Trophoblast cell (in vitro differentiated cells and primary cell): Measurements from ENCODE around the gene NFXL1.

Experiments used
- DNase-seq, 2 donors: peaks; one replicate each; pipeline ENCODE4 v3.0.0-alpha.2; 2016
- H2AFZ ChIP-seq: 2 replicates; pipeline ENCODE4 v1.6.1; 2013; ENCODE audit warnings: low read length, moderate library complexity, mild to moderate bottlenecking; ENCODE audit not compliant: insufficient read depth, poor library complexity
- H2AK5ac ChIP-seq: 2 replicates; pipeline ENCODE4 v1.6.1; 2013; ENCODE audit warnings: mild to moderate bottlenecking, low read length
- H2BK120ac ChIP-seq: 2 replicates; pipeline ENCODE4 v1.6.1; 2013; ENCODE audit warnings: low read length, mild to moderate bottlenecking, moderate library complexity; ENCODE audit not compliant: insufficient read depth, poor library complexity
- H2BK12ac ChIP-seq: 2 replicates; pipeline ENCODE4 v1.6.1; 2013; ENCODE audit warnings: mild to moderate bottlenecking, low read length, moderate library complexity
- H2BK5ac ChIP-seq: 2 replicates; pipeline ENCODE4 v1.6.1; 2013; ENCODE audit warnings: low read length, low read depth, moderate library complexity, mild to moderate bottlenecking; ENCODE audit not compliant: poor library complexity
- H3K14ac ChIP-seq: 2 replicates; pipeline ENCODE4 v1.6.1; 2013; ENCODE audit warnings: mild to moderate bottlenecking, low read length
- H3K18ac ChIP-seq: 2 replicates; pipeline ENCODE4 v1.6.1; 2013; ENCODE audit warnings: mild to moderate bottlenecking, low read length
- H3K23ac ChIP-seq: 2 replicates; pipeline ENCODE4 v1.6.1; 2013; ENCODE audit warnings: low read length
- H3K27ac ChIP-seq: 2 replicates; pipeline ENCODE4 v1.5.1; 2013; ENCODE audit warnings: low read depth, mild to moderate bottlenecking, inconsistent platforms, low read length, moderate library complexity
- H3K27me3 ChIP-seq: 2 replicates; pipeline ENCODE4 v1.6.1; 2013; ENCODE audit warnings: inconsistent platforms, mild to moderate bottlenecking, low read length, moderate library complexity; ENCODE audit not compliant: insufficient read depth
- H3K36me3 ChIP-seq, 2 experiments: 1 replicate in 1 of 2; 2 replicates in 1 of 2; pipeline ENCODE4 v1.6.1; 2013; ENCODE audit warnings: low read length in 2 of 2, mild to moderate bottlenecking in 2 of 2, moderate library complexity in 1 of 2; ENCODE audit not compliant: insufficient read depth in 2 of 2, control insufficient read depth in 1 of 2
- H3K4ac ChIP-seq: 2 replicates; pipeline ENCODE4 v1.6.1; 2013; ENCODE audit warnings: low read depth, mild to moderate bottlenecking, low read length, moderate library complexity
- H3K4me1 ChIP-seq, 2 experiments: 1 replicate in 1 of 2; 2 replicates in 1 of 2; pipeline ENCODE4 v1.6.1; 2013; ENCODE audit warnings: low read length in 2 of 2, mild to moderate bottlenecking in 2 of 2, moderate library complexity in 1 of 2; ENCODE audit not compliant: insufficient read depth in 2 of 2, control insufficient read depth in 1 of 2
- H3K4me2 ChIP-seq: 2 replicates; pipeline ENCODE4 v1.6.1; 2013; ENCODE audit warnings: inconsistent platforms, mild to moderate bottlenecking, low read length, moderate library complexity
- H3K4me3 ChIP-seq: 2 replicates; pipeline ENCODE4 v1.5.1; 2013; ENCODE audit warnings: mild to moderate bottlenecking, low read depth, low read length, inconsistent platforms
- H3K79me1 ChIP-seq: one replicate; pipeline ENCODE4 v1.6.1; 2013; ENCODE audit warnings: low read length
- H3K79me2 ChIP-seq: 2 replicates; pipeline ENCODE4 v1.6.1; 2013; ENCODE audit warnings: low read length, mild to moderate bottlenecking; ENCODE audit not compliant: control insufficient read depth, insufficient read depth, poor library complexity
- H3K9ac ChIP-seq: 2 replicates; pipeline ENCODE4 v1.6.1; 2013; ENCODE audit warnings: mild to moderate bottlenecking, low read length
- H3K9me3 ChIP-seq: 2 replicates; pipeline ENCODE4 v1.6.1; 2013; ENCODE audit warnings: low read depth, mild to moderate bottlenecking, control low read depth, inconsistent platforms, low read length; ENCODE audit not compliant: insufficient read depth
- H4K12ac ChIP-seq: 2 replicates; pipeline ENCODE4 v1.6.1; 2013; ENCODE audit warnings: low read depth, mild to moderate bottlenecking, low read length, moderate library complexity
- H4K8ac ChIP-seq: 2 replicates; pipeline ENCODE4 v1.6.1; 2013; ENCODE audit warnings: low read depth, mild to moderate bottlenecking, low read length, moderate library complexity
- H4K91ac ChIP-seq: one replicate; pipeline ENCODE4 v1.6.1; 2013; ENCODE audit warnings: low read depth, mild to moderate bottlenecking, low read length, moderate library complexity
- WGBS: extraction: QIAGEN DNeasy Blood & Tissue Kit; methylation state at CpG from one replicate; pipeline ENCODE4 v1.1.7; 2013; ENCODE audit warnings: missing lambda C conversion rate; ENCODE audit not compliant: insufficient read length, insufficient coverage; ENCODE audit errors: extremely low coverage; 5-methylcytosine and 5-hydroxymethylcytosine counted together

The NFXL1 gene

GRCh38 chr4:47942081-47942819 lies 27.9 kb upstream of the NFXL1 start:
- H3K4me2 ChIP-seq, result no peak overlapping the region
- no peaks in the 10 kb centered on the region for H3K9me3 ChIP-seq
- no peak overlapping the region for H3K14ac ChIP-seq
- H3K23ac ChIP-seq, result no peak overlapping the region
- H3K27me3 ChIP-seq, result no peaks in the 10 kb centered on the region
- no peak overlapping the region for H3K4ac ChIP-seq
- no peak overlapping the region for H2BK12ac ChIP-seq
- H2AK5ac ChIP-seq, result no peak overlapping the region
- no peaks in the 10 kb centered on the region for H3K36me3 ChIP-seq
- no peaks in the 10 kb centered on the region for H3K79me2 ChIP-seq
- no peak overlapping the region for H4K12ac ChIP-seq
- no CpG with 5 or more reads among the region's 10 CpGs for WGBS
- no peaks in the 10 kb centered on the region for H3K4me1 ChIP-seq
- no peak for DNase-seq
- H3K79me1 ChIP-seq, result no peaks in the 10 kb centered on the region
- no peak overlapping the region for H3K4me3 ChIP-seq
- no peak overlapping the region for H2BK5ac ChIP-seq
- no peak overlapping the region for H4K8ac ChIP-seq
- H3K9ac ChIP-seq, result no peak overlapping the region
- no peak overlapping the region for H2AFZ ChIP-seq
- H2BK120ac ChIP-seq, result no peak overlapping the region
- H3K18ac ChIP-seq, result no peak overlapping the region
- H3K27ac ChIP-seq, result no peak overlapping the region
- no peak overlapping the region for H4K91ac ChIP-seq

GRCh38 chr4:47939456-47939855 lies 25.1 kb upstream of the NFXL1 start:
- Histone ChIP-seq H3K9ac (no peak overlapping the region), H3K18ac (no peak overlapping the region), H3K4me2 (no peak overlapping the region), H3K4me3 (no peak overlapping the region), H3K4me1 (no peaks in the 10 kb centered on the region), H3K79me1 (no peaks in the 10 kb centered on the region), H2AFZ (no peak overlapping the region), H2BK12ac (no peak overlapping the region), H2BK120ac (no peak overlapping the region), H2BK5ac (no peak overlapping the region), H3K4ac (no peak overlapping the region), H3K27ac (no peak overlapping the region), H3K79me2 (no peaks in the 10 kb centered on the region), H3K9me3 (no peaks in the 10 kb centered on the region), H2AK5ac (no peak overlapping the region), H4K12ac (no peak overlapping the region), H3K36me3 (no peaks in the 10 kb centered on the region), H4K91ac (no peak overlapping the region), H4K8ac (no peak overlapping the region), H3K14ac (no peak overlapping the region), H3K23ac (no peak overlapping the region), H3K27me3 (no peaks in the 10 kb centered on the region)
- no peak for DNase-seq
- WGBS, result no CpG with 5 or more reads among the region's 5 CpGs

- Histone ChIP-seq H3K27ac (no peak overlapping the region), H2BK120ac (no peak overlapping the region), H3K4ac (no peak overlapping the region), H2AK5ac (no peak overlapping the region), H3K4me2 (no peak overlapping the region), H4K12ac (no peak overlapping the region), H3K36me3 (no peaks in the 10 kb centered on the region), H3K23ac (no peak overlapping the region), H4K8ac (no peak overlapping the region), H3K9me3 (no peaks in the 10 kb centered on the region), H2AFZ (no peak overlapping the region), H3K18ac (no peak overlapping the region), H2BK12ac (no peak overlapping the region), H2BK5ac (no peak overlapping the region), H3K79me2 (no peaks in the 10 kb centered on the region), H3K14ac (no peak overlapping the region), H4K91ac (no peak overlapping the region), H3K79me1 (no peaks in the 10 kb centered on the region), H3K4me1 (no peaks in the 10 kb centered on the region), H3K4me3 (no peak overlapping the region), H3K27me3 (no peaks in the 10 kb centered on the region), H3K9ac (no peak overlapping the region)
- WGBS, result no CpG with 5 or more reads among the region's 6 CpGs
- DNase-seq, result no peak
Observed at GRCh38 chr4:47936336-47936735, 22.0 kb upstream of the NFXL1 start.

DNA sequence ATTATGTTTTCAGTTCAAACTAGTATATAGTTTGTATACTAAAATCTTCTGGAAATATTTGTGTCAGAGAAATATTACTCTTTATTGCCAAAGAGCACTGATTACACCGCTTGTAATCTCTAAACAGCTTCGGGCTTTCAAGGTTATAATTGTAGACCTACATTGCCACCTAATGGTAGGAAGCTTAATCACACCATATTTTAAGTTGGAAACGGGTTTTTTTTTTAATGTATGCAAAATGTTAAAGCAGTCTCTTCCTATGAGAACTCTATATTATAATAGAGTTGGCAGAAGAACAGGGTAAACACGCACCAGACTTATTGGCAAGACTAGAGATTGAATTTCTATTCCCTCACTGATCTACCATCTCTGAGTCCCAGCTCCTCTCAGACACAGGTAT lies 19.5 kb upstream of the NFXL1 start:
- H3K27me3 ChIP-seq, result no peaks in the 10 kb centered on the region
- H2BK12ac ChIP-seq, result no peak overlapping the region
- no peak overlapping the region for H3K4ac ChIP-seq
- WGBS, result no CpG with 5 or more reads among the region's 4 CpGs
- no peak overlapping the region for H3K9ac ChIP-seq
- no peaks in the 10 kb centered on the region for H3K4me1 ChIP-seq
- DNase-seq, result peak in 1 of 2 donors; percentile 80
- H3K14ac ChIP-seq, result no peak overlapping the region
- no peaks in the 10 kb centered on the region for H3K79me1 ChIP-seq
- no peaks in the 10 kb centered on the region for H3K36me3 ChIP-seq
- no peaks in the 10 kb centered on the region for H3K79me2 ChIP-seq
- no peak overlapping the region for H4K12ac ChIP-seq
- H4K8ac ChIP-seq, result no peak overlapping the region
- no peak overlapping the region for H3K23ac ChIP-seq
- H2AK5ac ChIP-seq, result no peak overlapping the region
- no peak overlapping the region for H2BK120ac ChIP-seq
- H3K9me3 ChIP-seq, result no peaks in the 10 kb centered on the region
- no peak overlapping the region for H3K4me3 ChIP-seq
- H3K18ac ChIP-seq, result no peak overlapping the region
- no peak overlapping the region for H3K27ac ChIP-seq
- H2BK5ac ChIP-seq, result no peak overlapping the region
- no peak overlapping the region for H2AFZ ChIP-seq
- no peak overlapping the region for H4K91ac ChIP-seq
- H3K4me2 ChIP-seq, result no peak overlapping the region
